Endothelial cell of umbilical vein (primary cell): ENCODE data around the gene NUP214.

ENCODE experiments used
- EZH2 ChIP-seq: IDR thresholded peaks from 2 replicates; pipeline ENCODE4 v1.6.1; 2012; ENCODE audit warnings: borderline replicate concordance, low read depth, mild to moderate bottlenecking, moderate library complexity, low read length, inconsistent platforms; ENCODE audit not compliant: severe bottlenecking
- FOS ChIP-seq: IDR thresholded peaks from 2 replicates; pipeline ENCODE4 v1.6.1; 2011; ENCODE audit warnings: mild to moderate bottlenecking, low read length, moderate library complexity, borderline replicate concordance; ENCODE audit not compliant: insufficient read depth
- GATA2 ChIP-seq: IDR thresholded peaks from 2 replicates; pipeline ENCODE4 v1.7.0; 2011; ENCODE audit warnings: low read depth, mild to moderate bottlenecking, moderate library complexity, mixed read lengths, low read length; ENCODE audit not compliant: insufficient read length, insufficient read depth
- JUN ChIP-seq: IDR thresholded peaks from 2 replicates; pipeline ENCODE4 v1.6.1; 2011; ENCODE audit warnings: borderline replicate concordance, low read depth; ENCODE audit not compliant: insufficient read length, insufficient read depth
- MYC ChIP-seq: IDR thresholded peaks from one replicate; pipeline ENCODE4 v1.6.1; 2011; ENCODE audit warnings: mild to moderate bottlenecking, low read depth, low read length
- POLR2A ChIP-seq: IDR thresholded peaks from 2 replicates; pipeline ENCODE4 v1.6.1; 2012; ENCODE audit warnings: low read depth, mild to moderate bottlenecking, control low read depth, low read length
- POLR2AphosphoS5 ChIP-seq: IDR thresholded peaks from 2 replicates; pipeline ENCODE4 v1.6.1; 2012; ENCODE audit warnings: low read depth, mild to moderate bottlenecking, control low read depth, low read length, moderate library complexity; ENCODE audit not compliant: insufficient read depth
- TF ChIP-seq, protein P1 (sequence below), 2 donors: IDR thresholded peaks; 1 replicate in 1 of 2; 2 replicates in 1 of 2; pipeline ENCODE4 v1.5.1; 2011; ENCODE audit warnings: low read length in 2 of 2, mild to moderate bottlenecking in 2 of 2, moderate library complexity in 2 of 2, control low read depth in 1 of 2, inconsistent platforms in 1 of 2, low read depth in 1 of 2; ENCODE audit not compliant: insufficient read depth in 1 of 2; ENCODE audit errors: extremely low read depth in 1 of 2
- TF ChIP-seq, protein P2 (sequence below): IDR thresholded peaks from 2 replicates; pipeline ENCODE4 v1.6.1; 2011; ENCODE audit not compliant: insufficient read depth, insufficient read length

DNA sequence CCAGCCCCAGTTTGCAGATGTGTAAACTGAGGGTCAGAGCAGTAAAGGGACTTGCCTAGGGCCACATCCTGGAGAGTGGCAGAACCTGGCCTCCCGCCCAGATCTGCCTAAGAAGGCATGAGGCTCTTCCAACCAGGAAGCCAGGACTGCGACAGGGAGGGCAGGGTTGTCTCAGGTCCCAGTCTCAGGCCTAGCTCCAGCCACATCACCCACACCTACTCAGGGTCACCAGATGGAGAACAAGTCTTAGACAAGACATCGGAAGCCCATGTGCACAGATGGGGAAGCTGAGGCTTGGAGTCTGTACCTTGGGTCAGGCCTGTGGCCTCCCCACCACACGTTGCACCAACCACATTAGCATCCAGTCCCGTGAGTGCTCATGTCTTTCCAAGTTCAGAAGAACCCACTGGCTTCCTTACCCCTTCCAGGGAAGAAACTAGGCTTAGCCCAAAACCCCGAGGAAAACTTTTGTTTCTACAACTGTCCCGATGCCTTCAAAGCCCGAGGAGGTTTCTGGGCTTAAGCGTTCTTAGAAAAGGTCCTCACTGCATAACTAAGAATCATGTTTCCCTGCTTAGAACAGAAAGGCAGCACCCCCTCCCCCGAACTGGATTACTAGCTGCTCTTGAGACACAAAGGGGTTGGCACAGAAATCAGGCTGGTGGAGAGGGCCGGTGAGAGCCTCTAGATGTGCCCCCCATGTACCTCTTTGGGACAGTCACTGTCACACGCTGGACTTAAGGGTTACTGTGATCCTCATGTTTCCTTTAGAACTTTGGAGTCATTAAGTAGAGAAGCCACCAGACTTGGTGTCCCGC, 148.7 kb downstream of the NUP214 start:
- TF ChIP-seq, protein P1, sequence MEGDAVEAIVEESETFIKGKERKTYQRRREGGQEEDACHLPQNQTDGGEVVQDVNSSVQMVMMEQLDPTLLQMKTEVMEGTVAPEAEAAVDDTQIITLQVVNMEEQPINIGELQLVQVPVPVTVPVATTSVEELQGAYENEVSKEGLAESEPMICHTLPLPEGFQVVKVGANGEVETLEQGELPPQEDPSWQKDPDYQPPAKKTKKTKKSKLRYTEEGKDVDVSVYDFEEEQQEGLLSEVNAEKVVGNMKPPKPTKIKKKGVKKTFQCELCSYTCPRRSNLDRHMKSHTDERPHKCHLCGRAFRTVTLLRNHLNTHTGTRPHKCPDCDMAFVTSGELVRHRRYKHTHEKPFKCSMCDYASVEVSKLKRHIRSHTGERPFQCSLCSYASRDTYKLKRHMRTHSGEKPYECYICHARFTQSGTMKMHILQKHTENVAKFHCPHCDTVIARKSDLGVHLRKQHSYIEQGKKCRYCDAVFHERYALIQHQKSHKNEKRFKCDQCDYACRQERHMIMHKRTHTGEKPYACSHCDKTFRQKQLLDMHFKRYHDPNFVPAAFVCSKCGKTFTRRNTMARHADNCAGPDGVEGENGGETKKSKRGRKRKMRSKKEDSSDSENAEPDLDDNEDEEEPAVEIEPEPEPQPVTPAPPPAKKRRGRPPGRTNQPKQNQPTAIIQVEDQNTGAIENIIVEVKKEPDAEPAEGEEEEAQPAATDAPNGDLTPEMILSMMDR (IDR thresholded peaks at IDR 0.05; ENCODE audit: extremely low read depth in 1 of 2, insufficient read depth in 1 of 2, low read depth in 1 of 2, low read length in 2 of 2): no peak
- TF ChIP-seq EZH2 (no peak), GATA2 (no peak), POLR2A (no peak), POLR2AphosphoS5 (no peak), MYC (no peak), JUN (no peak), FOS (no peak)
- TF ChIP-seq, protein P2, sequence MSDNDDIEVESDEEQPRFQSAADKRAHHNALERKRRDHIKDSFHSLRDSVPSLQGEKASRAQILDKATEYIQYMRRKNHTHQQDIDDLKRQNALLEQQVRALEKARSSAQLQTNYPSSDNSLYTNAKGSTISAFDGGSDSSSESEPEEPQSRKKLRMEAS: no peak
